Cardiac septum (tissue), 1 donor: Measurements from ENCODE around the gene SHISA9. TPM values are rescaled to one million over a fixed set of nuclear protein-coding genes. Genes with fewer than 3 reads are reported as not detected.

Experiments
- DNase-seq: peaks from one replicate; pipeline ENCODE4 v3.0.0-alpha.2; 2020; ENCODE audit warnings: low spot score
- intact Hi-C: fragments of 100-400 bp; cut with DNase I; formaldehyde crosslinking; loops from one replicate; pipeline ENCODE4 v1.14.0; 2022
- total RNA-seq: library from RNA; stranded (reverse); fragmentation: NEBNext Ultra II Directional; extraction: Animal tissue kit (Norgen Biotek cat#: 25700); gene quantifications from one replicate; pipeline ENCODE4 v1.2.1, GENCODE V29; 2021
- donor health status: DM: no; HTN: no; CAD: no.

Gene SHISA9
- total RNA-seq, 1 donor from 2014 or later: 0.27 TPM

DNA sequence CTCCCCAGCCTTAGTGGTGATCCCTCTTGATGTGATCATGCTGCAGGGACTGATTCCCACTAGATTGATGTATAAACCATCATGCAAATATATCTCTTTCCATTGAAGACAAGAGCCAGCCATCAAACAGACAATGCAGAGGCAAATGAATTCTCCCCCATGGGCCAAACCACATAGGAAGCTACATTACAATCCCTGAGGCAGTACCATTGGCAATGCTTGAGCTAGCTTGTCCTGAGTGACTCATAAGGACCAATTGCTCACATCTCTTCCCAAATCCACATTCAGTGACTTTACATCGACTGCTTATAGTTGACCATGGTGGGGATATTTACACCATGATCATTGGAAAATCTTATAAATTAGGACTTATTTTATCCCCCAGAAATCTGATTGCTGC is 242.2 kb downstream of the SHISA9 start:
- intact Hi-C loops: no loop called here
- no peak for DNase-seq

DNA sequence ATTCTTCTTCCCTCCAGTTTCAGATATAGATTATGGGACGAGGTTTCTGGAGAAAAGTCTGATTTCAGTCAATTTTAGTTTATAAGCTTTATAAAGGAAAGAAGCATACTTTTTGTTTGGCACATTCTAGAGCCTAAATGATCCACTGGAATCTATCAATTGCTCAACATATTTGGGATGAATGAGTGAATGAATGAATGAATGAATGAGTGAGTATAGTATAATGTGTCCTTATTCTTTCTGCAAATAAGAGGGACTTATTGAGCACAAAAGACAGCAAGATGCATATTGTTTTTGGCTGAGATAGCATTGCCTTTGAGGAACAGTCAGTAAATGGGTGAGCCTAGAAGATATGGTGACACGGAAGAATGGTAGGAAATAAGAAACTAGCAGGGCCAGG is 245.4 kb downstream of the SHISA9 start:
- intact Hi-C loops: no loop called here
- no peak for DNase-seq

GRCh38 chr16:13148294-13148693 is 246.9 kb downstream of the SHISA9 start:
- no peak for DNase-seq
- intact Hi-C loops: no loop called here

- no peak for DNase-seq
- intact Hi-C loops: no loop called here
Measured at GRCh38 chr16:13148836-13149235, 247.4 kb downstream of the SHISA9 start.

- intact Hi-C loops: no loop called here
- no peak for DNase-seq
Measured at GRCh38 chr16:13150181-13150885, 248.9 kb downstream of the SHISA9 start.

DNA sequence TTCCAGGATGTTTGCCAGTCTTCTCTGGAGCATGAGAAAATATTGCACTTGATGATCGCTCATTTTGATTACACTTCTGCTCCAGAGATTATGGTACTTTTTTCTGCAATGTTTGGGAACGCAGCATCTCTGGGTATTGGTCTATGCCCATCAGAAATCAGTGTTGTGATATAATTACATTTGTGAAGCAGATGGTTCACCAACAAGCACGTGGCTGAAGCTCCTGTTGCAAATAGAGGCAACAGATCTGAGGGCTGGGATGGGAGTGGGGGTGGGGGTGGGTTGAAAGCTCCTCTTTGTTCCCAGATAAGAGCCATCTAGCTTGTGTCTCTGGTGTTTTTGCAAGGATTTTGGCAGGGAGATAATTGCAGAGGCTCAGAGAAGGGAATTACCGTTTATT is 252.3 kb downstream of the SHISA9 start:
- intact Hi-C loops: no loop called here
- no peak for DNase-seq

- DNase-seq: no peak
- intact Hi-C loops: no loop called here
Measured at GRCh38 chr16:13154799-13155198, 253.4 kb downstream of the SHISA9 start.

- no peak for DNase-seq
- intact Hi-C loops: no loop called here
Measured at GRCh38 chr16:13155377-13155776, 254.0 kb downstream of the SHISA9 start.

DNA sequence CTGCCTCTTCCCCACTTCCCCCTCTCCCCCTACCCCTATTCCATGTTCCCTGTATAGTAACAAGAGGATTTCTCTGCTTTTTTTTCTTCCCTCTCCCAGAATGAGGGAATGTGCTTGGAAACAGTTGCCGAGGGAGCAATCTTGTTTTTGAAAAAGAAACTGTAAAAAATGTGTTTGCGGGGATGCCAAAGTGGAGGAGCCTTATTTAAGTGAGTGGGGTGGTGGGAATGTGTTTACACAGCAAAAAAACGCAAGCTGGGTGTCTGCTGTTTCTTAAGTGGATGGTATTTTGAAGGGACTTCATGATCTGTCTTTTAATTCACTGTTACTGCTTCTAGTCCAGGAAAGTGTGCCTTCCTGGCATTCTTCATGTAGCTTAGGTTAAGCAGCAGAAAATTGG is 254.4 kb downstream of the SHISA9 start:
- intact Hi-C loops: no loop called here
- no peak for DNase-seq

DNA sequence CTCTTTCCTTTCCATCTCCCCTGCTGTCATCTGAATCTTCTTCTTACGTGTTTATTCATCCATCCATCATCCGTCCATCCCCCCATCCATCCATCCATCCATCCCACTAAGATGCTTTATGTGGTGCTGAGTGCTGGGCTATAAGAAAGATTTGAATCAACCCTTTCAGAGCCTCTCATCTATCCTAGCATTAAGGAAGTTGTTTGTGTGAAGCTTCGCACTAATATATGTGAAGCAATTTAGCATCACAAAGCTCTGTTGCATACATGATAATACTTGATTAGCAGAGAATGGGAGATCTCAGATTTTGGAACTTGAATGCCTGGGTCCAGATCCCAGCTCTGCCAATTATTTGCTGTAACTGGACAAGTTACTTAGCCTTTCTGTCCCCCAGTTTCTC is 255.7 kb downstream of the SHISA9 start:
- DNase-seq: no peak
- intact Hi-C loops: no loop called here

- intact Hi-C loops: no loop called here
- no peak for DNase-seq
Measured at GRCh38 chr16:13158427-13158826, 257.0 kb downstream of the SHISA9 start.

DNA sequence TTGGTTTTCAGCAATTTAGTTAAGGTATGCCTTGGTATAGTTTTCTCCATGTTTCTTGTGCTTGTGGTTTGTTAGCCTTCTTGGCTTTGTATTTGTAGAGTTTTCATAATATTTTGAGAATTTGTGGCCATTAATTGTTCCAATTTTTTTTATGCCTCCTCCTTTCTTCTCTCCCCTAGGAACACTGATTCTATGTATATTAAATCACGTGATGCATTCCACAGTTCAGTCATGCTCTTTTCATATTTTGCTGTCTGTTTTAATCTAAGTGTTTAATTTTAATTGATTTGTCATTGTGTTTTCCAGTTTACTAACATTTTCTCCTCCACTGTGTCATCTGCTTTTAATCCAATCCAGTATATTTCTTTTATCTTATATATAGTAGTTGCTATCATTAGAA is 263.6 kb downstream of the SHISA9 start:
- intact Hi-C loops: no loop called here
- DNase-seq: no peak

DNA sequence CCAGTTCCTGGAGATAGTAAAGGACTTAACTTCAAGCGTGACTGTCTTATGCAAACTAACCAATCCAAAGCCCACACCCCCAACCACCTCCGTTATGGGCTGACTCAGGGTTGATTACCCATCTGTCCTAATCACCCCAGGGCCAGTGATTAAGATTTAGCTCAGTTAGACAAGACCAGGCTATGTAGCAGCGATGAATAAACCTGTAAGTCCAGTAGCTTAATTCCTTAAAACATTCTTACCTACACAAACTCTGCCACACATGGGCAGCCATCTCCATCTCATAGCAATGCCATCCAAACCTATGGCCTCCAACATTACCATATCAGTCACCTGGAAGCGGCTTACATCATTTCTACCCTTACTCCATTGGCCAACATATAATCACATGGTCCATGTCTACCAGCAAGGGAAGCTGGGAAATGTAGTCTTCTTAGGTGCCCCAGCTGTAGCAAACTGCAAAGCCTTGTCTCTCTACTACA is 266.7 kb downstream of the SHISA9 start:
- intact Hi-C loops: no loop called here
- no peak for DNase-seq

- intact Hi-C loops: no loop called here
- DNase-seq: no peak
Measured at GRCh38 chr16:13171313-13171712, 269.9 kb downstream of the SHISA9 start.

- intact Hi-C loops: no loop called here
Measured at GRCh38 chr16:13176711-13177110, 275.3 kb downstream of the SHISA9 start.

GRCh38 chr16:13178318-13178717 is 276.9 kb downstream of the SHISA9 start:
- DNase-seq: no peak
- intact Hi-C loops: no loop called here

More at GRCh38 chr16:13176711-13177110, 275.3 kb downstream of the SHISA9 start:
- no peak for DNase-seq

DNA sequence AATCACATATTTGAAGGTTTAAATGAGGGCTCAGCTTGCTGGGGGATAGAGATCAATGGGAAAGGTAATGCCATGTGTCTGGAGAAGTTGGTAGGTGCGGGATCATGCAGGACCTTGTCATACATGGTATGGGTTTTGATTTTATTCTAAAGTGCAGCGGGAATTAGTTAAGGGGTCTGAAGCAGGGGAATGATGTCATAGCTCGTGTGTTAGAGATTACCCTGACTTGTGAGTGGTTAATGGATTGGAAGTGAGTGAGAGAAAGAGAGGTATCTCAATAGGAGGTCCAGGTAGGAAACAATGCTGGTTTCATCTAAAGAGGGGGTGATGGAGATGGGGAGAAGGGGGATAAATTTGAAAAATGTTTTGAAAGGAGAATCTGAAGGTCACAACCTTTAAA is 280.0 kb downstream of the SHISA9 start:
- DNase-seq: no peak
- intact Hi-C loops: no loop called here

- DNase-seq: no peak
- intact Hi-C loops: no loop called here
Measured at GRCh38 chr16:13186813-13187212, 285.4 kb downstream of the SHISA9 start.

- intact Hi-C loops: no loop called here
Measured at GRCh38 chr16:13189250-13189649, 287.9 kb downstream of the SHISA9 start.

GRCh38 chr16:13193721-13194120 is 292.3 kb downstream of the SHISA9 start:
- intact Hi-C loops: no loop called here
- no peak for DNase-seq

More at GRCh38 chr16:13189250-13189649, 287.9 kb downstream of the SHISA9 start:
- DNase-seq: no peak

DNA sequence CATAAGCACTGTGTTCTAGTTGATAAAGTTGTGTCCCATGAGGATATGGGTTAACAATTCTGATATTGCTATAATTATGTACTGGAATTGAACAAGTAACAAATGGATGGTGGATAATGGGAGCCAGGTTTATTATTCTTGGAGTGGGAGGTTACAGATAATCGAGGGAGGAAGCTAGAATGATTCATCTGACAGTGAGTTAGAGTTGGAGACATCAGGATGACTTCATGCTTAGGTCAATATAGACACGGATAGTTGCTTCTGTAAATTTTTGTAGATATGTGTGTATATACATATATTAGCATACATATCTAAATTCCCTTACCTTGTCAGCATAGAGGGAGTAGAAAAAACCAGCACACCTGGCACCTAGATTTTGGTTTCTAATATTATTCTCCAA is 293.4 kb downstream of the SHISA9 start:
- intact Hi-C loops: no loop called here
- DNase-seq: no peak

DNA sequence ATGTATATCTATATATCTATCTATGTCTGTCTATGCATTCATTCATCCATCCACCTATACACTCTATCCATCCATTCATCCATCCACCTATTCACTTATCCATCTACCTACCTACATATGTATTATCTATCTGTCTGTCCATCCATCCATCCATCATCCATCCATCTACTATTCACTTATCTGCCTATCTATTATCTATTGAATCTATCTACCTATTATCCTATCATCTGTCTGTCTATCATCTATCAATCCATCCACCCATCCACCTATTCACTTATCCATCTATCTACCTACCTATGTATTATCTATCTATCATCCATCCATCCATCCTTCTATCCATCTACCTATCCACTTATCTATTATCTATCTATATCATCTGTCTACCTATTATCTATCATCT is 302.3 kb downstream of the SHISA9 start:
- DNase-seq: no peak
- intact Hi-C loops: no loop called here
